Suprapubic skin (tissue), 3 donors: Measurements from ENCODE around the gene TOLLIP.

ENCODE experiments used
- CTCF ChIP-seq, 2 donors: fragments of 200-600 bp in 1 of 2; fragments of 450-650 bp in 1 of 2; sonication (generic) in 1 of 2; IDR thresholded peaks; one replicate each; pipeline ENCODE4 v1.5.1; 2016 to 2019; ENCODE audit warnings: antibody characterized with exemption in 2 of 2, mild to moderate bottlenecking in 1 of 2, moderate library complexity in 1 of 2
- POLR2AphosphoS5 ChIP-seq, 3 donors: sonication (generic); formaldehyde crosslinking; IDR thresholded peaks; one replicate each; pipeline ENCODE4 v1.6.1; 2017; ENCODE audit warnings: antibody characterized with exemption in 3 of 3

- TF ChIP-seq POLR2AphosphoS5 (IDR thresholded peaks at IDR 0.05): no peak
- TF ChIP-seq CTCF (IDR thresholded peaks at IDR 0.05): no peak
These were observed 512 bp downstream of the TOLLIP start for GRCh38 chr11:1308743-1309497.
